H1 (cell line): ENCODE results near the gene TMEM236. TPM values are rescaled to one million over a fixed set of nuclear protein-coding genes. Genes with fewer than 3 reads are reported as not detected.

Experiments
- ATF3 ChIP-seq: IDR thresholded peaks from 2 replicates; pipeline ENCODE4 v1.6.1; 2011; ENCODE audit warnings: low read depth, mild to moderate bottlenecking, low read length; ENCODE audit not compliant: insufficient read depth
- BCL11A ChIP-seq, 2 experiments: IDR thresholded peaks; one replicate each; pipeline ENCODE4 v1.6.1; 2011; ENCODE audit warnings: low read depth in 2 of 2, low read length in 2 of 2, mild to moderate bottlenecking in 2 of 2
- E2F6 ChIP-seq: IDR thresholded peaks from 2 replicates; pipeline ENCODE4 v1.6.1; 2012; ENCODE audit warnings: inconsistent platforms
- KDM1A ChIP-seq: fragments of 200-600, 300-600 bp; sonication (generic); IDR thresholded peaks from 2 replicates; pipeline ENCODE4 v1.7.1; 2016; ENCODE audit warnings: mild to moderate bottlenecking, low read length, borderline replicate concordance
- RXRA ChIP-seq: IDR thresholded peaks from 2 replicates; pipeline ENCODE4 v1.6.1; 2011; ENCODE audit warnings: low read depth, mild to moderate bottlenecking, low read length, moderate library complexity; ENCODE audit not compliant: insufficient read depth
- SRF ChIP-seq: IDR thresholded peaks from 2 replicates; pipeline ENCODE4 v1.6.1; 2011; ENCODE audit warnings: mild to moderate bottlenecking, low read depth, low read length, moderate library complexity
- TAF1 ChIP-seq: IDR thresholded peaks from 2 replicates; pipeline ENCODE4 v1.6.1; 2011; ENCODE audit warnings: mild to moderate bottlenecking, low read depth, low read length
- polyA plus RNA-seq, 7 experiments: library from polyadenylated mRNA; depleted of rRNA in 3 of 7; stranded (reverse) in 5 of 7; unstranded in 2 of 7; fragments of >200 nt in 5 of 7; fragments of 200-250 nt in 2 of 7; gene quantifications; 1 replicate in 5 of 7; 2 replicates in 1 of 7; 4 replicates in 1 of 7; pipeline versions ENCODE4 v1.2.1 to v1.2.3, GENCODE V29; 2011 to 2013; ENCODE audit warnings: missing spikeins in 2 of 7, mixed read lengths in 2 of 7
- total RNA-seq: library from RNA; stranded (reverse); fragmentation: NEBNext Ultra II Directional; extraction: Animal tissue kit (Norgen Biotek cat#: 25700); gene quantifications from 2 replicates; pipeline ENCODE4 v1.2.1, GENCODE V29; 2021

TMEM236 gene
- total and polyA plus RNA-seq, 2 of the 8 experiments (the other 6 are each of a cell fraction or from before 2014, with no cell fraction given), result 0.02 to 0.07 TPM

GRCh38 chr10:17730667-17731066, 21.3 kb upstream of the TMEM236 start (continued):
- TF ChIP-seq ATF3 (no peak), SRF (no peak), E2F6 (no peak), TAF1 (no peak), RXRA (no peak), BCL11A (IDR thresholded peaks at IDR 0.05; ENCODE audit: low read depth in 2 of 2, low read length in 2 of 2) (no peak), KDM1A (no peak)
